T follicular helper cell (primary cell): Measurements from ENCODE around the gene AIRE.
"Not testable (repeated sequence)": the region's sequence is repeated elsewhere in the genome, so short reads cannot be mapped to it uniquely, and the experiment has no call there.

Source experiments
- DNase-seq: peaks from one replicate; pipeline ENCODE4 v3.0.0-alpha.2; 2020; ENCODE audit warnings: low read depth

Gene AIRE

DNA sequence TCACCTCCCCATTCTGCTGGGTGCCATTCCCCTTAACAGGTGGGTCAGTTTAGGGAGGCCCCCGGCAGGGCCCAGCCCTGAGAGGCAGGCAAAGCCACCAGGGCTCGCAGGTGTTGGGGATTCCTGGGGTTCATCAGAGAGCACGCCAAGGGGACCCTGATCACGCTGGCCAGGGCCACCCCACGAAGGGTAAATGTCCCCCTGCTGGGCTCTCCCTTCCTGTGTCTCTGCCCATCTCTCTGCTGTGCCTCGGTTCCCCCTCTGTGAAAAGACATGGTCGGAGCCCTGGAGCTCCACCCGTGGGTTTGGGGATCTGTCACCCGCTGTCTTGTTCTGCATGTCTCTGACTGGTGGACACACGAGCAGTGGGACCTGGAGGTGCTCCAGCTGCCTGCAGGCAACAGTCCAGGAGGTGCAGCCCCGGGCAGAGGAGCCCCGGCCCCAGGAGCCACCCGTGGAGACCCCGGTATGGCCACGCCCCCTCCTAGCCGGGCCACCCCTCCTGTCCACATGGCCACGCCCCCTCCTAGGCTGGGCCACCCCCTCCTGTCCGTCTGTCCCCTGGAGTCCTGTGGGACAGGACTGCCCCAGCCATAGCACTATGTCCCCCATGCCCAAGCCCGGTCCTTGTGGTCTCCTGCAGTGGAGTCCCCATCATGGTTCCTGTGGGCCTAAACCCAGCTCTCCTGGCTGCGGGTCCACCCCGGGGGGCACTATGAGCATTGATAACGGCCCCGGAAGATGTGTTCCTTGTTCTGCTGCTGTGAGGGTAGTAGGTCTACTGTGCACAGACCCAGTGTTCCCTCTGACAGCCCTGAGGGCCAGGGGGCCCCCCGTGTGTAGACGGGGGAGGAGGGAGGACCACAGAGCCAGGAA, 6.5 kb downstream of the AIRE start:
- no peak for DNase-seq

DNA sequence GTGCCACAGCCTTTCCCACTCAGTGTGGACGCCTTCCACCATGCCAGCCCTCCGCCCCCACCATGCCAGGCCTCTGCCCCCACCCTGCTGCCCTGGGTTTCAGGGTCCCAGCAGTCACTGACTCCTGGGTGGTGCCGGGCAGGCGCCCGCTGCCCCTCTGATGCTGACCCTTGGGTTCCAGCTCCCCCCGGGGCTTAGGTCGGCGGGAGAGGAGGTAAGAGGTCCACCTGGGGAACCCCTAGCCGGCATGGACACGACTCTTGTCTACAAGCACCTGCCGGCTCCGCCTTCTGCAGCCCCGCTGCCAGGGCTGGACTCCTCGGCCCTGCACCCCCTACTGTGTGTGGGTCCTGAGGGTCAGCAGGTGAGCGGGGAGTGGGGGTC, 7.1 kb downstream of the AIRE start:
- no peak for DNase-seq

DNA sequence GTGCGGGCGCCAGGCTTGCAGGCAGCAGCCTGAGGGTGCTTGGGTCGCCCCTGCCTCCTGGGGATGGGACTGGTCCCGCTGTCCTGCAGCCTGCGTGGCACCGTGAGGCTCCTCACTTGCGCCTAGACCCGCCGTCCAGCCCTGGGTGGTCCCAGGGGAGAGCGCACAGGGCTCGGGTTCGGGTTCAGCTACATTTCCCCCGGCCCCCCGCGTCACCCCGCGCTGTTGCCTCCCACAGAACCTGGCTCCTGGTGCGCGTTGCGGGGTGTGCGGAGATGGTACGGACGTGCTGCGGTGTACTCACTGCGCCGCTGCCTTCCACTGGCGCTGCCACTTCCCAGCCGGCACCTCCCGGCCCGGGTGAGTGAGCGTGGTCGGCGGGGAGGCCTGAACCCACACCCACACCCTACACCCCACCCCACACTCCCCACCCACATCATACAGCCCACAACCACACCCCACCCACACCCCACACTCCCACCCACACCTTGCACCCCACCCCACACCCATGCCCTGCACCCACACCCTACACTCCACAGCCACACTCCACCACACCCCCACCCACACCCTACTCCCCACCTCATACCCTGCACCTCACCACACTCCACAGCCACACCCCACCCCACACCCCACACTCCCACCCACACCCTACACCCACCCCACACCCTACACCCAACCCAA, 8.0 kb downstream of the AIRE start:
- no peak for DNase-seq

DNA sequence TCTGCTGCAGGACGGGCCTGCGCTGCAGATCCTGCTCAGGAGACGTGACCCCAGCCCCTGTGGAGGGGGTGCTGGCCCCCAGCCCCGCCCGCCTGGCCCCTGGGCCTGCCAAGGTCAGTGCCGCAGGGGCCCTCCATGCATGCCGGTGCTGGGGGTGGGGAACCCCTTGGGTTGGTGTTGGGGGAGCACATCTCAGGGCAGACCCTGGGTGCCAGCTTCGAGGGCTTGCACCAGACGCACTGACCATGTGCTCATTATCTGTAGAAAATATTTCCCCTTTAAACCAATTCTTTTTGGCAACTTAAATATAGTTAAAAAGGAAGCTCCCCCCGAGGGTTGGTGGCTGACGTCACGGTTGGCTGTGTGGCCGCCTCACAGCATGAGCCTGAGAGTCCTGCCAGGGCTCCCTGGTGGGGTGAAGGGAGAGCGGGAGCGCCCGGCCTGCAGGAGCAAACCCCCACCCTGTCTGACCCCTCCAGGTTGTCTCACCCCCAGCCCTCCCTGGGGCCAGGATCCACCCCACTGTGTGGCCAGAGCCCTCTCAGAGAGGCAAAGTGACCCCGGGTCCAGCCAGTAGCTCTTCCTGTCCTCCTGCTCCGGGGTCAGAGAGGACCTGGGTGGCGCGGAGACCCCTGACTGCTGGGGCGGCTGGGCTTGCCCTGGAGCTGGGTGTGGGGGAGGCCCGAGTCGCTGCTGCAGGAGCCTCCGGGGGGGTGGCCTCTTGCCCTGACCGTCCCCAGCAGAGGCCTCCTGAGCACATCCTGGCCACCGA, 8.9 kb downstream of the AIRE start:
- DNase-seq, result no peak

DNA sequence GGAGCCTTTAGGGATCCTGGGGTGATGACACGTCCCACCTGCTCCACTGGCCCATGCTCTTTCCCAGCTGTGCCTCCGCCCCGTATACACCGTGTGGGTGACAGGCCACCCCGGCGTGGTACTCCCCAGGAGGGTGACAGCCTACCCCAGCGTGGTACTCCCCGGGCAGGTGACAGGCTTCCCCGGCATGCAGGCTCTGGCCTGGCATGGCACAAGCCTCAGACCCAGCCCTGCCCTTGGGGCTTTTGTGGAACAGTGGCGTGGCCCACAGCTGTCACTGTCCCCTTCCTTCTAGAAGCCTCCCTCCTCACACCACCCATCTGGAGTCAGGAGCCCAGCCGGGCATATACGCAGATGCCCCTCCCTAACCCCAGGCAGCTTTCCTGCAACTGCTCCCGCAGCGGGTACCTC, 9.5 kb downstream of the AIRE start:
- DNase-seq, result no peak

DNA sequence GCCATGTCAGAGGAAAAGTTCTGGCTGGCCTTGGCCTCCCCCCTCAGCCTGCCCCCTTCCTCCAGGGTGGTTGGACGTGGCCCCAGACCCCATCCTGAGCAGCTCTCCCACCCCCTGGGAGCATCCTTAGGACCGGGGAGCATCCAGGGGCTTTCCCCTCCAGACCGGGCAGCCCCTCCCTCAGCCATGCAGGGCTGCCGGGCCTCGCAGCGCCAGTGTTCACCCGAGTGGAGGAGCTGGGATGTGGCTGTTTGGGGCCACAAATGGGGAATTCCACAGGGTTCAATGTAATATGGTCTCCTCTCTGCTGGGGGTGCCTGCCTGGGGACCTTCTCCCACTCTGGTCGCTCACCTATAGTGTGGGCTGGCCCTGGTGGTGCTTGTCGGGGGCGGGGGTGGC, 10.0 kb downstream of the AIRE start:
- no peak for DNase-seq

DNA sequence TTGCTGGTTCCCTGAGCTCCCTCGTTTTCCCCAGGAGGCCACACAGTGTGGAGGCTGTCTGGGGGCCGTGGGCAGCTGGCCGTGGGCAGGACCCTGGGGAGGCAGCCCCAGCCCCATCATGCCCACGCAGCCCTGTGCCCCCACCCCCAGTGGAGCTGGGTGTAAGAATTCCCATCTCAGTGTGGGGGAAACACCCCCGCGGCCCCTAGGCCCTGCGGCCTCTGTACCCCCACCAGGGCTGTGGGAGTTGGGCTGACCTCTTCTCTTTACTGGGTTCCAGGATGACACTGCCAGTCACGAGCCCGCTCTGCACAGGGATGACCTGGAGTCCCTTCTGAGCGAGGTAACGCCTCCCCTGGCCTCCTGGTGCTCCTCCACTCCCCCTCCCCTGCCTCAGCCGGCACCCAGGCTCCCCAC, 10.4 kb downstream of the AIRE start:
- no peak for DNase-seq

DNA sequence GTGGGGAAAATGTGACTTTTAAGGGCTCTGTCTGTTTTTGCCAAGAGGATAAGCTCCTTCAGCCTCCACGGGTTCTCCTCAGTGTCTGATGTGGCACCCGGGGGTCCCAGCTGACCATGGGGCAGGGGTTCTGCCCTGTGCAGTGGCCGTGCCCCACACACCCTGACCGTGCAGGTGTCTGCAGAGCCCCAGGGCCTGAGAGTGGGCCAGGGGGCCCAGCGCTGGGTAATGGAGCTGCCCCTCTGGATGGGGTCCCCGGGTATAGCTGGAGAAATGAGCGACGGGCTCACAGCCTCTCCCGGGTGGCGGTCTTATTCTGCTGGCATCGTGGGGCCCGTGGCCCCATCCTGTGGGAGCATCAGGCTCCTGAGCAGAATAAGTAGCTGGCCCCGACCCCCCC, 11.2 kb downstream of the AIRE start:
- no peak for DNase-seq

DNA sequence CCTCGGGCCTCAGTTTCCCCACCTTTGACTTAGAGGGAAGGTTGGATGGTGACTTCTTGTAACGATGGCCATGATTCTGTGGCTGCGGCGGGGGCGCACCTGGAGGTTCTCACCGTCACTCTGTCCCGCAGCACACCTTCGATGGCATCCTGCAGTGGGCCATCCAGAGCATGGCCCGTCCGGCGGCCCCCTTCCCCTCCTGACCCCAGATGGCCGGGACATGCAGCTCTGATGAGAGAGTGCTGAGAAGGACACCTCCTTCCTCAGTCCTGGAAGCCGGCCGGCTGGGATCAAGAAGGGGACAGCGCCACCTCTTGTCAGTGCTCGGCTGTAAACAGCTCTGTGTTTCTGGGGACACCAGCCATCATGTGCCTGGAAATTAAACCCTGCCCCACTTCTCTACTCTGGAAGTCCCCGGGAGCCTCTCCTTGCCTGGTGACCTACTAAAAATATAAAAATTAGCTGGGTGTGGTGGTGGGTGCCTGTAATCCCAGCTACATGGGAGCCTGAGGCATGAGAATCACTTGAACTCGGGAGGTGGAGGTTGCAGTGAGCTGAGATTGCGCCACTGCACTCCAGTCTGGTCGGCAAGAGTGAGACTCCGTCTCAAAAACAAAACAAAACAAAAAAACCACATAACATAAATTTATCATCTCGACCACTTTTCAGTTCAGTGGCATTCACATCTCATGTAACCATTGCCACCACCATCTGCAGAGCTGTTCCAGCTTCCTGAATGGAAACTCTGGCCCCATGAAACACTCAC, 12.0 kb downstream of the AIRE start:
- DNase-seq, result peak; percentile 57

DNA sequence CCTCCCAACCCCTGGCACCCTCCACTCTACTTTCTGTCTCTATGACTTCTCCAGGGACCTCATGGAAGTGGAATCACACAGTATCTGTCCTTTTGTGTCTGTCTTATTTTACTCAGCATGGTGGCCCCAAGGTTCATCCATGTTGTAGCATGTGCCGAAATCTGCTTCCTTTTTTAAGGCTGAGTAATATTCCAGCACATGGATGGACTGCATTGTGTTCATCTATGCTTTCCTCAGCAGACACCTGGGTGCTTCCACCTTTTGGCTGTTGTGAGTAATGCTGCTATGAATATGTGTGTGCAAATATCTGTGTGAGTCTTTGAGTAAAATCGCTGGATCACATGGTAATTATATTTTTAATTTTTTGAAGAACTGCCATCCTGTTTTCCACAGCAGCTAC, 12.6 kb downstream of the AIRE start:
- no peak for DNase-seq

DNA sequence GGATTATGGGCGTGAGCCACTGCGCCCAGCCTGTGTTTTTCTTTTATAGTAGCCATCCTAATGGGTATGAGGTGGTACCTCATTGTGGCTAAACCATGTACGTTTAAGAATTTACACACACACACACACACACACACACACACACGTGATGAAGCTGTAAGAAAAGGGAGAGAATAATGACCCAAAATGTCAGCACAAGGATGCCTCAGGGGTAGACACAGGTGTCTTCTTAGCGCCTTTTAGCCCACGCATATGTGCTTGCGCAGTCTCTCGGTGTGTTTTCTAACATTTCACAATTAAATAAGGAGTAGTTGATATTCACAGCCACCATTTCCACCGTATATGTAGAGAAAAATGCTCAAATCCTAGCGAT, 13.4 kb downstream of the AIRE start:
- DNase-seq, result no peak

DNA sequence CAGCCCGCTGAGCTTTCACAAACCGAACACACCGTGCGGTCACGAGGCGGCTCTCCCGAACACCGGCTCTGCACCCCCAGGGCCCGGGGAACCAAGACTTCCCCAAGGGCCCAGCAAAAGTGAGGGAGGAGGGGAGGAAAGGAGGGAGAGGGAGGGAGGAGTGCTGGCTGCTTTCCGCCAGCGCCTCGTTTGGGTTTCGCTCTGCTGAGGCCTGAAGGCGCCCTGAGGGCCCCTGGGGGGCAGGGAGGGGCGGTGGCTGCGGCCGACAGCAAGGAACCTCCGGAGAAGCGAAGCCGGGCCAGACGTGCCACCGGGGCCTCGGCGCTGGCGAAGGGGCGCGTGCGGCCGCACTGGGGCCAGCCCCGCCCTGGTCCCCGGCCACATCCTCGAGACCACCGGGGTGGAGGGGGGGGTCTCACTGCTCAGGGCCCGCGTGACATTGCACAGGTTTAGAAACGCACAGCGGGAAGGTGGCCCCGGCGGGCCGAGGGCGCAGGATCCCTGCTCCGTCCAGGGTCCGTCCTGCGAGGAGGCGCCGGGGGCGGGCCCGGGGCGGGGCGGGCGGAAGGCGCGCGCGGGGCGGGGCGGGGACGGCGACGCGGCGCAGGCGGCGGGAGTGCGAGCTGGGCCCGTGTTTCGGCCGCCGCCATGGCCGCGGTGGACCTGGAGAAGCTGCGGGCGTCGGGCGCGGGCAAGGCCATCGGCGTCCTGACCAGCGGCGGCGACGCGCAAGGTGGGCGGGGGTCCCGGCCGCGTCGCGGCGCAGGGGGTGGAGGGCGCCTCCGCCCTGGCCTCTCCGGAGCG, 14.0 kb downstream of the AIRE start, which contains the start of gene PFKL:
TSS of gene PFKL (plus strand) at position 596 of the 804 bp plus-strand sequence. CDS start at position 649, 53 bp downstream.
- DNase-seq, result peak; percentile 37

DNA sequence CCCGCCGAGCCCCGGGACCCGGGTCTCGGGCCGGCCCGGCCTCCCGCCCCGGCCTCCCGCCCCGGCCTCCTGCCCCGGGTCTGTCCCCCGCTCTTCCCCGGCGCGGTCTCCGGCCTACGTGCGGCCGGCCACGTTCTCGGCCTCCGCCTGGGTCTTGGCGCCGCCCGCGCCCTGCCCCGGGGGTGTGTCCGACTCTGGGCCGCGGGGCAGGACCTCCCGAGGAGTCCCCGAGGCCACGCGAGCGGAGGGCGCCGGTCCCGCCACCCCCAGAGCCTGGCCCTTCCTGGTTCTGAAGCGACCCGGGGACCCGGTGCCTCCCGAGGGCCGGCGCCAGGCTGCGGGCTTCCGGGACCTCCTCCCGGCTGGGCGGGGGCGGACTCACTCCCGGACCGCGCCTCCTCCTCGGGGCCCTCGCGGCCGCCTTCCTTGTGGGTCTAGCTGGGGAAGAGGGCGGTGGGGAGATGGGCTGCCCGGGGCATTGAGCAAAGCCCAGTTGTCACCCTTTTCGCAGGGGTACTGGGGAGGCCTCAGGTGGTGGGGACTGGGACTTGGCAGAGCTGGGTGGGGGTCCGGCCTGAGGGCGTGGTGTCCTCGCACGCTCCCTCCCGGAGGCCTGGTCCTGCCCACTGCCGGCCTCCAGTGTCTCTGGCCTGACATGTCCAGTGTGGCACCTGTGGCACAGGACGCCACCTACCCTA, 14.7 kb downstream of the AIRE start:
- DNase-seq, result peak; percentile 43

DNA sequence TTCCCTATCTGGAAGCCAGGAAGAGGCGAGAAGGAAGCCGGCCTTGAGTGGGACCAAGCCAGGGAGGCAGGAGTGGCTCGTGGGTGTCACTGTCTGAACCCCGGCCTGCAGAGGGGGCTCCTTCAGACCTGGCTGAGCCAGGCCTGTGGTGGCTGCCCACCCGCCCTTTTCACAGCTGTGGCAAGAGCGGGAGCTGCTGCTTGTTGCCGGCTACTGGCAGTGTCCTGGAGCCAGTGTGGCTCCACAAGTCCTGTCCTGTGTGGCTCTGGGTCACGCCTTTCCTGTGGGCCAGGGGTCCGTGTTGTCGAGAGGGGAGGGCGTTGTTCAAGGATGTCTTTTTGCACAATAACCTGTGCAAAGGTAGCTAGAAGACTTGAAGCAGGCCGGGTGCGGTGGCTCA, 15.5 kb downstream of the AIRE start:
- DNase-seq, result no peak

DNA sequence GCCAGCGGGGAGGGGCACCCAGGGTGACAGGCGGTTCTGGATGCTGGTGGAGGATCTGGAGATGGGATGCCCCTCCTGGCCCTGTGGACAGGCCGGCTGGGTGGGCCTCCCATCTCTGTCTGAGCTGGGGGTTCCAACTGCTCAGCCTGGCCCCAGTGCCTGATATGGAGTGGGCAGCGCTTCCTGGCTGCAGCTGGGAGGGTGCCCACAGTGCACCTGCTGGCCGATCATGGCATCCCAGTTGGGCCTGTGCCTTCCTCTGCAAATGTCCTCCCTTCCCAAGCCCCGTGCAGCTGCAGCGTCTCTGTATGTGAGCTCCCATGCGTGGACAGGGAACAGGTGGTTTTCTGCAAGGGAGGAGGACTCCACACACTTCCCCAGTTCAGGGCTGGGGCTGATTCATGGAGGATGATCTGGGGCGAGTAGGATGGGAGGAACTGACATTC, 16.3 kb downstream of the AIRE start:
- no peak for DNase-seq

DNA sequence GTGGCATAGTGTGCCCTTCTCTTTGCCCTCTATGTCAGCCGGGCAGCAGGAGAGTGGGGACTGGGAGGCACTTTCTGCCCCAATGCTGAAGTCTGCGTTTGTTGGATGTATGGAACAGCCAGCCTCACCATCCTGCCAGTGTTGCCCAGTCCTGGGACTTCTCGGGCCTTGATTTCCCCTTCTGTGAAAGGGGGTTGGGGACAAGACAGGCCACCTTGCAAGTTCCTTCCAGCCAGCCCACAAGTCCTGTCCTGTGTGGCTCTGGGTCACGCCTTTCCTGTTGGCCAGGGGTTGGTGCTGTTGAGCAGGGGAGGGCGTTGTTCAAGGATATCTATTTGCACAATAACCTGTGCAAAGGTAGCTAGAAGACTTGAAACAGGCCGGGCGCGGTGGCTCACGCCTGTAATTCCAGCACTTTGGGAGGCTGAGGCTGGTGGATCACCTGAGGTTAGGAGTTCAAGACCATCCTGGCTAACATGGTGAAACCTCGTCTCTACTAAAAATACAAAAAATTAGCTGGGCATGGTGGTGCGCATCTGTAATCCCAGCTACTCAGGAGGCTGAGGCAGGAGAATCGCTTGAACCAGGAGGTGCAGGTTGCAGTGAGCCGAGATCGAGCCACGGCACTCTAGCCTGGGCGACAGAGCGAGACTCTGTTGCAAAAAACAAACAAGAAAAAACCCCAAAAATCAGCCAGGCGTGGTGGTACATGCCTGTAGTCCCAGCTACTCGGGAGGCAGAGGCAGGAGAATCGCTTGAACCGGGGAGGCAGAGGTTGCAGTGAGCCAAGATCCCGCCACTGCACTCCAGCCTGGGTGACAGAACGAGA, 17.1 kb downstream of the AIRE start:
- DNase-seq, result not testable (repeated sequence)

DNA sequence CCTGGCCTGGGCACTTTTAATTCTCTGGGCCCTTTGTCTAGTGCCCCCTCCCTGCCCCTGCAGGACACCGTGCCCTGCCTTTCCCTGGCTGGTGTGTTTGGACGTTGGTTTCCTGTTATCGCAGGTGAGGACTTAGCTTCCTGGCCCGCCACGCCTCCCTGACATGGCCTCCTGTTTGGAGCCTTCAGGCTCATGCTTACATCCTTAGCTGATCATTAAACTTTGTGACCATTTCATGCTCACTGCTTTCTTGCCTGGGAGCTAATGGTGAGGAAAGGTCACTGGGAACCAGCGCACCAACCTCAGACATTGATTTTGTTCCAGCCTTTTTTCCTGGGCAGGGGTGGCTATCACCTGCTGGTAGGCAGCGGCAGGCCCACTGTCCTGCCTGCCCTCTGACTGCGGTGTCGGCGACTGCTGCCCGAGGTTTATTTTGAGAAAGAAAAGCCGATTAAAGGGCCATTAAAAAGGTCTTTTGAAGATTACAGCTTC, 17.9 kb downstream of the AIRE start:
- DNase-seq, result no peak

DNA sequence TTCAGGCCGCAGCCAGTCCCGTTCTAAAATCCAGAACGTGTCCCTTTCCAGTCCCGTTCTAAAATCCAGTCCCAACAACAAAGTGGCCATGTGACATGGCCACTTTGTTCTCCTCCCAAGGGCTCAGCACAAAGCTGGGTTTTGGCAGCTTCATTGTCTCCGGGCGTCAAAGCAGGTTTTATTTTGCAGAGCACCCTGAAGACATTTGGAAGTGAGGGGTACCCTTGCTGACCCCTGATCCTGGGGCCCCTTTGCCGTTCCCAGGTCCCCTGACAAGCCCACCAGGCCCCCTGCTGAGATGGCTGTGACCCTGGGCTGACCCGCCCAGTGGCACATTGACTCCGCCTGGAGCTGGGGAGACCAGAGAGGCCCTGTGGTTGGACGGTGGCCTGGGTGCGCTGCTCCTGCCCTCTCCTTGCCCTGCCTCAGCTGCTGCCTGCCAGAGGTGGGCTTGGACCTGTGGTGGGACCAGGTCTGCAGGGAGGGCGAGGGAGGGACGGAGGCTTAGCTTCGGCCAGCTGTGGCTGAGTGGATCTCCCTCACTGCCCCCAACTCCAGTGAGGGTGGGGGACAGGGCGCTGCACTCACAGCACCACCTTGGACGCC, 18.4 kb downstream of the AIRE start:
- no peak for DNase-seq

DNA sequence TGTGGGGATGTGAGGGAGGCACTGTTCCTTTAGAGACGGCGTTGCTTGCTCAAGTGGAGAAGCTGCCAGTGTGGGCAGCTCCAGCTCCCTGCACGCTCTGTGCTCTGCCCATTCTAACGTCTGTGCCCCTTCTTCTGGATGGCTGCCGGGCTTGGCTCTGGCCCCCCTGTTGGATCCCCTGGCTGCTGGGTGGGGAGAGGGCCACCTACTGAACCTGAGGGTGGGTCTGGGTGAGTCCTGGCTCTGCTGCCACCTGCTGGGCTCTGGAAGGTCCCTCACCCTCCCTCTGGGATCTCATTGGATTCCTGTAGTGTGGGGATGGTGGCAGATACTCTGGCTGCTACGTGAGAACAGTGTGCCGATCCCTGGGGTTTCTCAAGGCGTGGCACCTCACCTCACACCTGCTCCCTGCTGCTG, 19.2 kb downstream of the AIRE start:
- peak; percentile 32 for DNase-seq
